ENCODE data around the gene FRMD4A. TPM values are rescaled to one million over a fixed set of nuclear protein-coding genes. Genes with fewer than 3 reads are reported as not detected.
A peak's percentile ranks its signal among the peaks of the same experiment; 100 is the strongest.

FRMD4A gene
- total and polyA plus RNA-seq, 2 experiments from 2014 or later: 11.9 to 17.5 TPM

- Histone ChIP-seq H2AFZ (no peak overlapping the region), H3K4me1 (ENCODE audit: insufficient read depth) (0 out of 2 replicates have a peak, but pooled peaks cover 8% of the 10 kb centered on the region), H3K27me3 (replicated peaks; ENCODE audit: insufficient read depth) (no peaks in the 10 kb centered on the region), H3K27ac (no peak overlapping the region), H3F3A (ENCODE audit: insufficient read depth) (no peaks in the 10 kb centered on the region), H3K4me3 (no peak overlapping the region), H4K20me1 (ENCODE audit: insufficient read depth) (no peaks in the 10 kb centered on the region), H3K9me3 (ENCODE audit: low read depth) (no peaks in the 10 kb centered on the region), H3K9me2 (ENCODE audit: insufficient read depth) (no peaks in the 10 kb centered on the region), H3K9ac (no peak overlapping the region), H3K4me2 (ENCODE audit: unreplicated experiment) (no peak overlapping the region), H3K36me3 (ENCODE audit: low read depth) (no peaks in the 10 kb centered on the region), H3K79me2 (ENCODE audit: insufficient read depth) (no peaks in the 10 kb centered on the region)
- DNase-seq: no peak
- in situ Hi-C loops (cut with MboI): no loop called here
- 86 to 87% methylated on average over 7 of the region's 7 CpGs for WGBS, 2 experiments (ENCODE audit: low coverage in 1 of 2, low lambda C conversion rate in 2 of 2, missing lambda C conversion rate in 2 of 2)
- no peak for TF ChIP-seq EZH2phosphoT487 (IDR thresholded peaks at IDR 0.05; ENCODE audit: insufficient read depth, low read depth)
- TF ChIP-seq EZH2 (IDR thresholded peaks at IDR 0.05; ENCODE audit: insufficient read depth, poor library complexity, severe bottlenecking): no peak
Measured at GRCh38 chr10:14084875-14085274, 245.8 kb downstream of the FRMD4A start.

DNA sequence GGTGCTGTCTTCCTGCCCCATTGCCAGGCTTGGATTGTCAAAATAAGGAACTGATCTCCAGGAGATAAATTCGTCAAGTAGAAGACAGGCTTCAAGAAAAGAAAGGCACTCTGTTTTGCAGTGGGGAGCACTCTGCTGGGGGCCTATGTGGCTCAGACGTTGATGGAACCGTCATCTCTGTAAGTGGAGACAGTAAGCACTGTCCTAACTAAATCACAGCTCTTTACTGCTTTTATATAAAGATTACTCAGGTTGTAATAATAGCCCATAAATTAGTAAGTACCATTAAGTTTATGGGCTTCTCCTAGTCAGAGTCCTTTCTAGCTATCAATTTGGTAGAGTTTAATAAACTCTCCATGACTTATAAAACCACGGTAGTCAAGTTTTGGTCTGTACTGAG, 249.9 kb downstream of the FRMD4A start:
- Histone ChIP-seq H3K4me3 (no peak overlapping the region), H3K27me3 (replicated peaks; ENCODE audit: insufficient read depth) (no peaks in the 10 kb centered on the region), H3K9ac (no peak overlapping the region), H3F3A (ENCODE audit: insufficient read depth) (no peaks in the 10 kb centered on the region), H3K27ac (no peak overlapping the region), H3K4me1 (ENCODE audit: insufficient read depth) (0 out of 2 replicates have a peak, but pooled peaks cover 8% of the 10 kb centered on the region), H3K9me3 (ENCODE audit: low read depth) (no peaks in the 10 kb centered on the region), H3K9me2 (ENCODE audit: insufficient read depth) (no peaks in the 10 kb centered on the region), H2AFZ (no peak overlapping the region), H3K79me2 (ENCODE audit: insufficient read depth) (no peaks in the 10 kb centered on the region), H4K20me1 (ENCODE audit: insufficient read depth) (no peaks in the 10 kb centered on the region), H3K36me3 (ENCODE audit: low read depth) (no peaks in the 10 kb centered on the region), H3K4me2 (ENCODE audit: unreplicated experiment) (no peak overlapping the region)
- TF ChIP-seq EZH2phosphoT487 (IDR thresholded peaks at IDR 0.05; ENCODE audit: insufficient read depth, low read depth) (no peak), EZH2 (IDR thresholded peaks at IDR 0.05; ENCODE audit: insufficient read depth, poor library complexity, severe bottlenecking) (no peak)
- 75 to 79% methylated on average over 4 of the region's 4 CpGs for WGBS, 2 experiments (ENCODE audit: low coverage in 1 of 2, low lambda C conversion rate in 2 of 2, missing lambda C conversion rate in 2 of 2)
- no peak for DNase-seq
- in situ Hi-C loops (cut with MboI): no loop called here

- TF ChIP-seq EZH2 (IDR thresholded peaks at IDR 0.05; ENCODE audit: insufficient read depth, poor library complexity, severe bottlenecking) (no peak), EZH2phosphoT487 (IDR thresholded peaks at IDR 0.05; ENCODE audit: insufficient read depth, low read depth) (no peak)
Measured at GRCh38 chr10:14077430-14077829, 253.3 kb downstream of the FRMD4A start.

GRCh38 chr10:14074062-14074884, 256.5 kb downstream of the FRMD4A start:
- 12 to 15% methylated on average over 17 of the region's 17 CpGs for WGBS, 2 experiments (ENCODE audit: low coverage in 1 of 2, low lambda C conversion rate in 2 of 2, missing lambda C conversion rate in 2 of 2)
- Histone ChIP-seq H3K9me3 (ENCODE audit: low read depth) (no peaks in the 10 kb centered on the region), H3K27me3 (replicated peaks; ENCODE audit: insufficient read depth) (no peaks in the 10 kb centered on the region), H3K9me2 (ENCODE audit: insufficient read depth) (no peaks in the 10 kb centered on the region), H3K27ac (peak overlapping the region; percentile 90), H4K20me1 (ENCODE audit: insufficient read depth) (no peaks in the 10 kb centered on the region), H3K4me2 (ENCODE audit: unreplicated experiment) (peak overlapping the region; percentile 82), H3K4me3 (peak overlapping the region; percentile 30), H3K36me3 (ENCODE audit: low read depth) (no peaks in the 10 kb centered on the region), H3K9ac (peak overlapping the region; percentile 66), H3K79me2 (ENCODE audit: insufficient read depth) (no peaks in the 10 kb centered on the region), H2AFZ (peak overlapping the region; percentile 65; the same call in 1 of the 2 replicates), H3K4me1 (ENCODE audit: insufficient read depth) (peaks cover 16% of the 10 kb centered on the region), H3F3A (ENCODE audit: insufficient read depth) (peaks cover 12% of the 10 kb centered on the region)
- TF ChIP-seq EZH2 (IDR thresholded peaks at IDR 0.05; ENCODE audit: insufficient read depth, poor library complexity, severe bottlenecking) (no peak), EZH2phosphoT487 (IDR thresholded peaks at IDR 0.05; ENCODE audit: insufficient read depth, low read depth) (no peak)
- DNase-seq: peak; percentile 100
- in situ Hi-C loops (cut with MboI): no loop called here

More at GRCh38 chr10:14077430-14077829, 253.3 kb downstream of the FRMD4A start:
- in situ Hi-C loops (cut with MboI): no loop called here
- no peaks in the 10 kb centered on the region for H4K20me1 ChIP-seq (ENCODE audit: insufficient read depth)
- no peak overlapping the region for H3K9ac ChIP-seq
- no peak overlapping the region for H3K4me3 ChIP-seq
- DNase-seq: no peak
- H2AFZ ChIP-seq: no peak overlapping the region
- H3K27me3 ChIP-seq (replicated peaks; ENCODE audit: insufficient read depth): no peaks in the 10 kb centered on the region
- no peak overlapping the region for H3K4me2 ChIP-seq (ENCODE audit: unreplicated experiment)
- H3K27ac ChIP-seq: no peak overlapping the region
- H3K36me3 ChIP-seq (ENCODE audit: low read depth): no peaks in the 10 kb centered on the region
- 68 to 81% methylated on average over 3 of the region's 3 CpGs for WGBS, 2 experiments (ENCODE audit: low coverage in 1 of 2, low lambda C conversion rate in 2 of 2, missing lambda C conversion rate in 2 of 2)
- H3K4me1 ChIP-seq (ENCODE audit: insufficient read depth): peaks cover 16% of the 10 kb centered on the region
- no peaks in the 10 kb centered on the region for H3K9me2 ChIP-seq (ENCODE audit: insufficient read depth)
- peaks cover 12% of the 10 kb centered on the region for H3F3A ChIP-seq (ENCODE audit: insufficient read depth)
- no peaks in the 10 kb centered on the region for H3K9me3 ChIP-seq (ENCODE audit: low read depth)
- H3K79me2 ChIP-seq (ENCODE audit: insufficient read depth): no peaks in the 10 kb centered on the region
